ENCODE measurements around the gene GFM1.

Gene GFM1

DNA sequence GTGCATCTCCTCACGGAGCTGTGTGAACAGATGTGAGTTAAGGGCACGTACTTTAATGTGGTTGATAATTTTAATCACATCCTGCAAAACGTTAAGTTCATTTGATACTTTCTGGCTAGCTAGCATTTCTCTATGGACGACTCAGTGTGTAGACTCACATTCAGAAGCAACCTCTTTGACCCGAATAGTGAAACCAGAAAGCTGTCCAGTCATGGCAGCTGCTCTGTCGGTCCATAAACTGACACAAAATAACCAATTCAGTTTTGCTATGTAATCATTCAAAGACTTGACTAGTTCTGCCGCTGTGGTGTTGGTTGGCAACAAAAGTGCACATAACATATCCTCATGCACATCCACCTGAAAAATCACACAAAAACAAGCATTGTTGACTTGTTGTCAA, 3.7 kb upstream of the GFM1 start:
- DNase-seq (ENCODE audit: low read depth, low spot score) = no peak
- H3K4me3 ChIP-seq (ENCODE audit: low read depth, low read length) = no peak overlapping the region
- in situ Hi-C loops (cut with HindIII; ENCODE audit: low sequenced_read_pairs) = no loop called here
- TF ChIP-seq, protein P1, sequence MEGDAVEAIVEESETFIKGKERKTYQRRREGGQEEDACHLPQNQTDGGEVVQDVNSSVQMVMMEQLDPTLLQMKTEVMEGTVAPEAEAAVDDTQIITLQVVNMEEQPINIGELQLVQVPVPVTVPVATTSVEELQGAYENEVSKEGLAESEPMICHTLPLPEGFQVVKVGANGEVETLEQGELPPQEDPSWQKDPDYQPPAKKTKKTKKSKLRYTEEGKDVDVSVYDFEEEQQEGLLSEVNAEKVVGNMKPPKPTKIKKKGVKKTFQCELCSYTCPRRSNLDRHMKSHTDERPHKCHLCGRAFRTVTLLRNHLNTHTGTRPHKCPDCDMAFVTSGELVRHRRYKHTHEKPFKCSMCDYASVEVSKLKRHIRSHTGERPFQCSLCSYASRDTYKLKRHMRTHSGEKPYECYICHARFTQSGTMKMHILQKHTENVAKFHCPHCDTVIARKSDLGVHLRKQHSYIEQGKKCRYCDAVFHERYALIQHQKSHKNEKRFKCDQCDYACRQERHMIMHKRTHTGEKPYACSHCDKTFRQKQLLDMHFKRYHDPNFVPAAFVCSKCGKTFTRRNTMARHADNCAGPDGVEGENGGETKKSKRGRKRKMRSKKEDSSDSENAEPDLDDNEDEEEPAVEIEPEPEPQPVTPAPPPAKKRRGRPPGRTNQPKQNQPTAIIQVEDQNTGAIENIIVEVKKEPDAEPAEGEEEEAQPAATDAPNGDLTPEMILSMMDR (IDR thresholded peaks at IDR 0.05; ENCODE audit: low read depth, low read length) = no peak

DNA sequence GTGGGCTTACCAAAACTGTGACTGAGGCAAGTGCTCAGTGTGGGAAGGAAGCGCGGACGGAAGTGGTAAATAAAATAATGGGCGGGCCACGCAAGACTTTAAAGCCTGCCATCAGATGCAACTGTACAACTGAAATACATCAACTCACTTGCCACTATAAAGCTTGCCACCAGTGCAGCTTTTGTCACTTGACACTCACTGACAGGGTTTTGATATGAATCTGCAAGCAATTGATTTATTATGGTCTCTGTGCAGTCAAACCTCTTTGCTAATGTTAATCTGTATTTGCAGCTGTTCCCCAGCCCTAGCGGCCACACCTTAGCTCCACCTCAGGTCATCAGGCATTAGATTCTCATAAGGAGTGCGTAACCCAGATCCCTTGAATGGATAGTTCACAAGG, 2.3 kb upstream of the GFM1 start:
- in situ Hi-C loops (cut with HindIII; ENCODE audit: low sequenced_read_pairs) = no loop called here
- H3K4me3 ChIP-seq (ENCODE audit: low read depth, low read length) = no peak overlapping the region
- DNase-seq (ENCODE audit: low read depth, low spot score) = no peak
- TF ChIP-seq, protein P1 (IDR thresholded peaks at IDR 0.05; ENCODE audit: low read depth, low read length) = no peak

DNA sequence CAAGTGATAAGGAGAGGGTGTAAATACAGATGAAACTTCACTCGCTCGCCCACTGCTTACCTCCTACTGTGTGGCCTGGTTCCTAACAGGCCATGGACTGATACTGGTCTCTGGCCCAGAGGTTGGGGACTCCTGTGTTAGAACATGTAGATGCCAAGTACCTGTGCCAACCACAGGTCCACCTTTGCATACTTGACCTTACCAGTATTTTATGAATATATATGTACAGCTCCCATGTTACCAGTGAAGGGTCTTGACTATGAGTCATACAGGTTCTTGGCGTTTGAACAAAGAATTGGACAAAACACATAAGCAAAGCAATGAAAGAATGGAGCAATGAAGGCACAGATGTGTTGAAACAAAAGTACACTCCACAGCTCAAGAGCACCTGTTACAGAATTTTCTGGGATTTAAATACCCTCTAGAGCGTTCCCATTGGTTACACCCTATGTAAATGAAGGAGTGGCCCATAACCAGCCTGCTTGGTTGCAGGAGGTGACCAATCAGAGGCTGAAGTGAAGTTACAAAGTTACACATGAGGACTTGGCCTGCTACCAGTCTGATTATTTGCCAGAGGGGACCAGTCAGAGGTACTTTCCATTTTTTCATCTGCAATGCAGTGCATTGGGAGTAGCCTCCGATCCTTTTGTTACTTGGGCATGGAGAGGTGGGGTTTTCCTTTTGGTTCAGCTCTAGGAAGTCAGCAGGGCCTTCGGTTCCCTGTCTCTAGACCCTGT, 1.7 kb upstream of the GFM1 start:
- no peak overlapping the region for H3K4me3 ChIP-seq (ENCODE audit: low read depth, low read length)
- DNase-seq (ENCODE audit: low read depth, low spot score) = no peak
- in situ Hi-C loops (cut with HindIII; ENCODE audit: low sequenced_read_pairs) = no loop called here
- TF ChIP-seq, protein P1 (IDR thresholded peaks at IDR 0.05; ENCODE audit: low read depth, low read length) = no peak

DNA sequence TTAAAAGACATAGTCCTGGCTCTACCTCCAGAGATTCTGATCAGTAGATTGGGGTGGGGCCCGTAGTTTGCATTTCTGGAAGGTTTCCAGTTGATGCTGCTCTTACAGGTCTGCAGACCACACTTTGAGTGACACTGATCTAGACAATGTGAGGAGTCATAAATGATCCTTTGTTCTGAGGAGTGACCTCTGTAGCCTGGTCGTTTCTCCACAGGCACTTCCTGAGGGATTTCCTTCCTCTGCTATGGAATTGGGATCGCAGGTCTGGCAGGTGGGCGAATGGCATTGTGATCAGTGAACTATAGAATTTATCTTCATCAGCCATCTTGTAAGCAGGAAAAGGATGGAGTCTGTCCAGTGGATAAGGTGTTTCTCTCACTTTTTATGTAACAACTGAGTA, 5.5 kb downstream of the GFM1 start:
- no peak overlapping the region for H3K4me3 ChIP-seq (ENCODE audit: low read depth, low read length)
- in situ Hi-C loops (cut with HindIII; ENCODE audit: low sequenced_read_pairs) = no loop called here
- DNase-seq (ENCODE audit: low read depth, low spot score) = no peak
- TF ChIP-seq, protein P1 (IDR thresholded peaks at IDR 0.05; ENCODE audit: low read depth, low read length) = no peak

DNA sequence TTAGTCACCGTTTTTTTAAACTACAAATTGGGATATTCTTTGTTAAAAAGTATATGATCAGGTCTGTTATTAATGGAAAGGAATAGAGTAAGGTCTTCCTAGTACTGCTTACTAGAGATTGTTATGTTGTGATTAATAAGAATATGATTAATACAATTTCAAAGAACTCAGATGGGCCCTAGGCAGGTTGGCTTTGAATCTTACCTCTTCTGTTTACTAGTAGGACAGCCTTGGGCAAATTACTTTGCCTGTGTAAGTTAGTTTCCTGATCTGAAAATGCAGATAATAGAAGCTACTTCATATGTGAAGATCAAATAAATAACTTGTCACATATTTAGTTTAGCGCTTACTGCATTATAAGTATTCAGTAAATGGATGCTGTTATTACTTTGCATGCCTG, 6.9 kb downstream of the GFM1 start:
- no peak overlapping the region for H3K4me3 ChIP-seq (ENCODE audit: low read depth, low read length)
- TF ChIP-seq, protein P1 (IDR thresholded peaks at IDR 0.05; ENCODE audit: low read depth, low read length) = no peak
- no peak for DNase-seq (ENCODE audit: low read depth, low spot score)
- in situ Hi-C loops (cut with HindIII; ENCODE audit: low sequenced_read_pairs) = no loop called here

DNA sequence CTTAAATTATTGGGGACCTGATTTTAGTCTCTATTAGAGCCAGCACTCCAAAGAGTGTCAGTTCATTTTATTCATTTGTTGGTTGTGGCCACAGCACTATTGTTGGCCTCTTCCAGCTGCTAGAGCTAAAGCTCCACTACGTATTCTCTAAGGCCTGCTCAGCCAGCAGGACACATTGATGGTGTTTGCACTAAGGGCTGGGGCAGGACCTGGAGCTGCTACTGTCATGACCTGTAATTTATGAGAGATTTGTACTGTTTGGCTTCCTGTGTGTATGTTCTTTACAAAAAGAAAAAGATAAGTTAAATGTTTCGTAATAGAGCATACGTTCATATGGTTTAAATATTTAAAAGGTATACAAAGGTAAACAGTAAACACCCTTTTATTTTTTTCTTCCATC, 8.1 kb downstream of the GFM1 start:
- in situ Hi-C loops (cut with HindIII; ENCODE audit: low sequenced_read_pairs) = no loop called here
- DNase-seq (ENCODE audit: low read depth, low spot score) = no peak
- TF ChIP-seq, protein P1 (IDR thresholded peaks at IDR 0.05; ENCODE audit: low read depth, low read length) = no peak
- H3K4me3 ChIP-seq (ENCODE audit: low read depth, low read length) = no peak overlapping the region

All from astrocyte of the spinal cord (primary cell).